Right lobe of liver (tissue), 6 donors: ENCODE results near the gene INPP4B. TPM values are rescaled to one million over a fixed set of nuclear protein-coding genes. Genes with fewer than 3 reads are reported as not detected.

ENCODE experiments used
- ATAC-seq, 4 donors: fragments of 200-7000 bp; cut with Tn5 transposase; one replicate each; pipeline ENCODE4 v1.9.1; 2020; ENCODE audit warnings: mild to moderate bottlenecking in 4 of 4, moderate library complexity in 4 of 4
- DNase-seq, 3 donors: peaks; one replicate each; pipeline ENCODE4 v3.0.0-alpha.2; 2020
- H3K27ac ChIP-seq, 3 donors: fragments of 200-600 bp; one replicate each; pipeline ENCODE4 v1.8.0; 2022
- H3K27me3 ChIP-seq, 2 donors: fragments of 200-600 bp; one replicate each; pipeline ENCODE4 v1.8.0; 2022
- H3K36me3 ChIP-seq, 4 donors: fragments of 200-600 bp; sonication (generic) in 1 of 4; one replicate each; pipeline versions ENCODE4 v1.5.1 to v1.8.0; 2017 to 2022; ENCODE audit warnings: control low read depth in 1 of 4
- H3K4me1 ChIP-seq, 4 donors: fragments of 200-600 bp; sonication (generic) in 1 of 4; one replicate each; pipeline versions ENCODE4 v1.5.1 to v1.8.0; 2017 to 2022; ENCODE audit warnings: control low read depth in 1 of 4
- H3K4me3 ChIP-seq, 3 donors: fragments of 200-600 bp; one replicate each; pipeline ENCODE4 v1.8.0; 2022
- H3K9me3 ChIP-seq, 4 donors: fragments of 200-600 bp; sonication (generic) in 1 of 4; one replicate each; pipeline versions ENCODE4 v1.5.1 to v1.8.0; 2017 to 2022; ENCODE audit warnings: control low read depth in 1 of 4
- CTCF ChIP-seq, 4 donors: fragments of 200-600 bp in 3 of 4; fragments of 450-650 bp in 1 of 4; IDR thresholded peaks; one replicate each; pipeline versions ENCODE4 v1.5.1 to v1.8.0; 2016 to 2022; ENCODE audit warnings: antibody characterized with exemption in 4 of 4, mild to moderate bottlenecking in 2 of 4
- POLR2A ChIP-seq: fragments of 450-650 bp; IDR thresholded peaks from one replicate; pipeline ENCODE4 v1.6.1; 2017; ENCODE audit warnings: antibody characterized with exemption, mild to moderate bottlenecking
- WGBS: methylation state at CpG from one replicate; pipeline ENCODE4 v1.1.6; 2018; ENCODE audit warnings: low coverage, low lambda C conversion rate; ENCODE audit not compliant: insufficient coverage; ENCODE audit errors: missing lambda C conversion rate; 5-methylcytosine and 5-hydroxymethylcytosine counted together
- intact Hi-C, 2 donors: fragments of 100-400 bp; cut with DNase I; formaldehyde crosslinking; loops; one replicate each; pipeline versions ENCODE4 v1.11.2 to v1.14.1; 2022
- total RNA-seq, 6 experiments: library from RNA; depleted of rRNA in 2 of 6; stranded (reverse); fragments of >200 nt in 2 of 6; fragmentation: NEBNext Ultra II Directional in 3 of 6; extraction: Animal tissue kit (Norgen Biotek cat#: 25700) in 3 of 6; gene quantifications; one replicate each; pipeline versions ENCODE4 v1.1.0 to v1.2.4, GENCODE V29; 2016 to 2023
- donor health status: DM: no; HTN: yes; CAD: no.
- donor health status: DM: no; HTN: no; CAD: no.
- donor health status: DM: no; HTN: no; CAD: no.
- donor health status: DM: no; HTN: yes; CAD: no.
- donor health status: DM: no; HTN: yes; CAD: no.

The INPP4B gene
- total RNA-seq, 6 experiments from 2014 or later = 0.73 to 5.0 (median 1.6) TPM

GRCh38 chr4:142091691-142092182 is 754.4 kb downstream of the INPP4B start:
- ATAC-seq = peak in 2 of 4 donors; percentile 36 to 59
- TF ChIP-seq POLR2A (no peak), CTCF (IDR thresholded peaks at IDR 0.05) (no peak)
- Histone ChIP-seq H3K36me3 (no peaks in the 10 kb centered on the region), H3K4me1 (no peaks in the 10 kb centered on the region), H3K27ac (no peak overlapping the region), H3K9me3 (no peaks in the 10 kb centered on the region), H3K4me3 (no peak overlapping the region), H3K27me3 (no peaks in the 10 kb centered on the region)
- no peak for DNase-seq
- intact Hi-C loops = no loop called here
- 43% methylated on average over 4 of the region's 4 CpGs for WGBS

GRCh38 chr4:142091085-142091513 is 755.0 kb downstream of the INPP4B start:
- no peaks in the 10 kb centered on the region for H3K36me3 ChIP-seq
- 31% methylated on average over 4 of the region's 4 CpGs for WGBS
- DNase-seq = no peak
- no peak overlapping the region for H3K4me3 ChIP-seq
- no peaks in the 10 kb centered on the region for H3K9me3 ChIP-seq
- intact Hi-C loops = no loop called here
- peak in 2 of 4 donors; percentile 22 to 43 for ATAC-seq
- no peaks in the 10 kb centered on the region for H3K27me3 ChIP-seq
- H3K4me1 ChIP-seq = no peaks in the 10 kb centered on the region
- H3K27ac ChIP-seq = no peak overlapping the region
- TF ChIP-seq POLR2A (no peak), CTCF (IDR thresholded peaks at IDR 0.05) (no peak)

GRCh38 chr4:142088906-142089305 is 757.2 kb downstream of the INPP4B start:
- Histone ChIP-seq H3K4me1 (no peaks in the 10 kb centered on the region), H3K9me3 (no peaks in the 10 kb centered on the region), H3K27ac (no peak overlapping the region), H3K4me3 (no peak overlapping the region), H3K27me3 (no peaks in the 10 kb centered on the region), H3K36me3 (no peaks in the 10 kb centered on the region)
- intact Hi-C loops = no loop called here
- DNase-seq (no peak), ATAC-seq (no peak)
- WGBS = 33% methylated on average over 3 of the region's 4 CpGs
- no peak for TF ChIP-seq POLR2A
- TF ChIP-seq CTCF (IDR thresholded peaks at IDR 0.05) = no peak

GRCh38 chr4:142085513-142086292 is 760.4 kb downstream of the INPP4B start:
- H3K27ac ChIP-seq = no peak overlapping the region
- ATAC-seq (no peak), DNase-seq (no peak)
- TF ChIP-seq CTCF (IDR thresholded peaks at IDR 0.05) (no peak), POLR2A (no peak)
- no peaks in the 10 kb centered on the region for H3K27me3 ChIP-seq
- H3K4me3 ChIP-seq = no peak overlapping the region
- H3K4me1 ChIP-seq = no peaks in the 10 kb centered on the region
- no peaks in the 10 kb centered on the region for H3K9me3 ChIP-seq
- H3K36me3 ChIP-seq = no peaks in the 10 kb centered on the region
- WGBS = 85% methylated on average over 4 of the region's 4 CpGs
- intact Hi-C loops = no loop called here
